AG10803 (cell line): ENCODE measurements around the gene ETNK1.
A peak's percentile ranks its signal among the peaks of the same experiment; 100 is the strongest.

Experiments used
- DNase-seq: peaks from one replicate; pipeline ENCODE4 v3.0.0; 2010; ENCODE audit warnings: low read depth
- H3K4me3 ChIP-seq: 2 replicates; pipeline ENCODE4 v1.5.1; 2011; ENCODE audit warnings: mild to moderate bottlenecking, low read length, control low read depth
- CTCF ChIP-seq: conservative IDR thresholded peaks from 2 replicates; pipeline ENCODE4 v1.5.1; 2011; ENCODE audit warnings: mild to moderate bottlenecking, low read length, control low read depth, inconsistent platforms

The ETNK1 gene, protein sequence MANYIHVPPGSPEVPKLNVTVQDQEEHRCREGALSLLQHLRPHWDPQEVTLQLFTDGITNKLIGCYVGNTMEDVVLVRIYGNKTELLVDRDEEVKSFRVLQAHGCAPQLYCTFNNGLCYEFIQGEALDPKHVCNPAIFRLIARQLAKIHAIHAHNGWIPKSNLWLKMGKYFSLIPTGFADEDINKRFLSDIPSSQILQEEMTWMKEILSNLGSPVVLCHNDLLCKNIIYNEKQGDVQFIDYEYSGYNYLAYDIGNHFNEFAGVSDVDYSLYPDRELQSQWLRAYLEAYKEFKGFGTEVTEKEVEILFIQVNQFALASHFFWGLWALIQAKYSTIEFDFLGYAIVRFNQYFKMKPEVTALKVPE

GRCh38 chr12:22624870-22625761 lies at the start of gene ETNK1:
TSS of gene ETNK1 (plus strand) at chr12:22625171. CDS start at chr12:22625431, 260 bp downstream.
- TF ChIP-seq CTCF = no peak
- peak within 1 kb of the TSS; percentile 99 for H3K4me3 ChIP-seq
- DNase-seq = peak; percentile 89

GRCh38 chr12:22576065-22576464 lies 48.9 kb upstream of the ETNK1 start:
- TF ChIP-seq CTCF = no peak
- DNase-seq = no peak

GRCh38 chr12:22576473-22576872 lies 48.5 kb upstream of the ETNK1 start:
- H3K4me3 ChIP-seq = no peak overlapping the region
- no peak for DNase-seq
- TF ChIP-seq CTCF = no peak

More at GRCh38 chr12:22576065-22576464, 48.9 kb upstream of the ETNK1 start:
- no peak overlapping the region for H3K4me3 ChIP-seq

- no peak for DNase-seq
- no peak for TF ChIP-seq CTCF
- no peak overlapping the region for H3K4me3 ChIP-seq
Measured at GRCh38 chr12:22577667-22578066, 47.3 kb upstream of the ETNK1 start.

- H3K4me3 ChIP-seq = no peak overlapping the region
- no peak for DNase-seq
- TF ChIP-seq CTCF = no peak
Measured at GRCh38 chr12:22578328-22578727, 46.6 kb upstream of the ETNK1 start.

DNA sequence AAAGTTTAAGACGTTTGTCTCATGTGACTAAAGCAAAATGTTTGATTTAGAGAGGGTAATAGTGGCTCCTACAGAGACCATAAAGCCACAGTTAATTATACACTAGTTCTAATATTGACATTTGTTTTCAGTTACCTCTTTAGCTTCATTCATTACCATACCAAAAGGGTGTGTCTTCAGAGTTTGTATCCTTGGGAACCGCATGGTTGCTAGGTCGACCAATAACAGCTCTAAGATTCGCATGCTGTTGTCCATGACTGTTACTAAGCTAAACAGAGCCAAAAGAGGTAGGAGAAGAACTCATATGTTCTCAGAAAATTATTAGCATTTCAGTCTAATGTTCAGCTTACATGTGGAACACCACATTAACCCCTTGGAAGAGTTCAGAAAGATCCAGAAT lies 36.2 kb upstream of the ETNK1 start:
- TF ChIP-seq CTCF = no peak
- no peak for DNase-seq

More for the DNA sequence above, 36.2 kb upstream of the ETNK1 start:
- H3K4me3 ChIP-seq = no peak overlapping the region
